ENCODE measurements around the gene ESF1.

Gene ESF1

DNA sequence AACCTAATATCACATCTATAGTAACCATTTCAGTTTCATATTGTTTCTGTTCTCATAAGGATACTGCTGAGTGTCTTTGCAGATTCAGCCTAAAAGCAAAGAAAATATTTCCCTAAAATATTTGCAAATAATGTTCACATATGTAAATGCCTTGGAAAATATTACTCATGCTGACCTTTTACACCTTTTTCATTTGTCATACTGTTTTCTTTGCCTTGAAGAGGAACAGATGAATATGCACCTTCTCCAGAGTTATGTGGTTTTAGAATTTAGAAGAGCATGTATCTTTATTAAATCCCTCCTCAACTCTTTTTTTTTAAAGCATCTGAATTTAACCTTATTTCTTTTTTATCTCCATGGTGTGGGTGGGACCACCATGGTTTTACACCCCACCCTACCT lies 32.6 kb upstream of the ESF1 start (continued):
- TF ChIP-seq, protein P1, sequence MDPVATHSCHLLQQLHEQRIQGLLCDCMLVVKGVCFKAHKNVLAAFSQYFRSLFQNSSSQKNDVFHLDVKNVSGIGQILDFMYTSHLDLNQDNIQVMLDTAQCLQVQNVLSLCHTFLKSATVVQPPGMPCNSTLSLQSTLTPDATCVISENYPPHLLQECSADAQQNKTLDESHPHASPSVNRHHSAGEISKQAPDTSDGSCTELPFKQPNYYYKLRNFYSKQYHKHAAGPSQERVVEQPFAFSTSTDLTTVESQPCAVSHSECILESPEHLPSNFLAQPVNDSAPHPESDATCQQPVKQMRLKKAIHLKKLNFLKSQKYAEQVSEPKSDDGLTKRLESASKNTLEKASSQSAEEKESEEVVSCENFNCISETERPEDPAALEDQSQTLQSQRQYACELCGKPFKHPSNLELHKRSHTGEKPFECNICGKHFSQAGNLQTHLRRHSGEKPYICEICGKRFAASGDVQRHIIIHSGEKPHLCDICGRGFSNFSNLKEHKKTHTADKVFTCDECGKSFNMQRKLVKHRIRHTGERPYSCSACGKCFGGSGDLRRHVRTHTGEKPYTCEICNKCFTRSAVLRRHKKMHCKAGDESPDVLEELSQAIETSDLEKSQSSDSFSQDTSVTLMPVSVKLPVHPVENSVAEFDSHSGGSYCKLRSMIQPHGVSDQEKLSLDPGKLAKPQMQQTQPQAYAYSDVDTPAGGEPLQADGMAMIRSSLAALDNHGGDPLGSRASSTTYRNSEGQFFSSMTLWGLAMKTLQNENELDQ (tag by site-specific recombination; IDR thresholded peaks at IDR 0.05; ENCODE audit: low read depth): no peak
- no peak for TF ChIP-seq ZNF341 (tag by site-specific recombination; IDR thresholded peaks at IDR 0.05; ENCODE audit: low read depth)
- no peak for TF ChIP-seq OSR2 (tag by site-specific recombination; IDR thresholded peaks at IDR 0.05)

- ChIA-PET CTCF (interaction anchor here (2.5 to 5.3 kb wide), 2 partner anchors 45 to 238 kb away, joined by 10 to 63 read pairs; no protein-coding TSS in a partner anchor), POLR2A (interaction anchor here (0.7 kb wide), 1 partner anchor 21 kb away, joined by 3 read pairs; no protein-coding TSS in a partner anchor)
- no peaks in the 10 kb centered on the region for H3K9me3 ChIP-seq (ENCODE audit: control insufficient read depth, insufficient read depth, low read depth, low read length)
- H3K4me3 ChIP-seq (ENCODE audit: low read depth, low read length): no peak overlapping the region
- TF ChIP-seq ZNF658 (tag by site-specific recombination; IDR thresholded peaks at IDR 0.05) (no peak), ZNF626 (tag by site-specific recombination; IDR thresholded peaks at IDR 0.05) (no peak), YY1 (tag by site-specific recombination; IDR thresholded peaks at IDR 0.05) (no peak), GLI2 (tag by site-specific recombination; IDR thresholded peaks at IDR 0.05; ENCODE audit: borderline replicate concordance, low read depth) (no peak), ZNF416 (tag by site-specific recombination; IDR thresholded peaks at IDR 0.05) (no peak), ZNF530 (tag by site-specific recombination; IDR thresholded peaks at IDR 0.05; ENCODE audit: low read depth) (no peak), ZNF280C (tag by site-specific recombination; IDR thresholded peaks at IDR 0.05) (no peak)
- peaks cover 26 to 74% of the 10 kb centered on the region in 2 experiments for H3K36me3 ChIP-seq (ENCODE audit: control insufficient read depth in 2 of 2, insufficient read depth in 1 of 2, low read length in 2 of 2)
- H3K27ac ChIP-seq (ENCODE audit: extremely low read depth, low read depth, low read length): no peak overlapping the region
- no peaks in the 10 kb centered on the region for H3K4me1 ChIP-seq (ENCODE audit: control insufficient read depth, insufficient read depth, low read length)
Observed at GRCh38 chr20:13816757-13817156, 32.0 kb upstream of the ESF1 start.

DNA sequence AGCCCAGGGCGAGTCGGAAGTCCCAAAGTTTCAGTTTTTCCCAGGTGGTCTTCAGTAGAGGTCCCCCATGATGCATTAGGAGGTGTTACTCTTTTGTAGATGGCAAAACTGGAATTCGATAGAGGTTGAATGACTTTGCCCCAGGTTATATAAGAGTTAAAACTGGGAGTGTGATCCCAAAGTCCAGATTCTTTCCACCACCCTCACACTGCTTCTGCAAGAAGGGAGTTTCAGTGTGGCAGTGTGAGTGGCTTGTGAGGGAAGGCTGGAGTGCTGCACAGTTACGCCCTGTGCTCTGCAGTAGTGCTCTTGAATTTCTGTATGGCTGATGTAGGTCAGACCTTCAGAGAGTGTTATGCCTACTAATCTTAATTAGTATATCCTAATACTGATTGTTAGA lies 30.0 kb upstream of the ESF1 start:
- CTCF ChIA-PET: no interaction called here
- H3K36me3 ChIP-seq (ENCODE audit: control insufficient read depth in 2 of 2, insufficient read depth in 1 of 2, low read length in 2 of 2): peaks cover 44 to 88% of the 10 kb centered on the region in 2 experiments

More for the DNA sequence above, 30.0 kb upstream of the ESF1 start:
- POLR2A ChIA-PET: no interaction called here
- Histone ChIP-seq H3K4me3 (ENCODE audit: low read depth, low read length) (no peak overlapping the region), H3K4me1 (ENCODE audit: control insufficient read depth, insufficient read depth, low read length) (no peaks in the 10 kb centered on the region), H3K9me3 (ENCODE audit: control insufficient read depth, insufficient read depth, low read depth, low read length) (no peaks in the 10 kb centered on the region), H3K27ac (ENCODE audit: extremely low read depth, low read depth, low read length) (no peak overlapping the region)
- TF ChIP-seq ZNF529 (tag by site-specific recombination; IDR thresholded peaks at IDR 0.05; ENCODE audit: insufficient replicate concordance) (no peak), ZNF548 (tag by site-specific recombination; IDR thresholded peaks at IDR 0.05) (no peak), ZNF26 (tag by site-specific recombination; IDR thresholded peaks at IDR 0.05) (no peak), ZNF19 (tag by site-specific recombination; IDR thresholded peaks at IDR 0.05; ENCODE audit: low read depth) (no peak), ZNF791 (tag by site-specific recombination; IDR thresholded peaks at IDR 0.05) (no peak), ZFP41 (tag by site-specific recombination; IDR thresholded peaks at IDR 0.05; ENCODE audit: borderline replicate concordance) (no peak), HOXC10 (CRISPR knock-in tag; IDR thresholded peaks at IDR 0.05) (no peak), YY1 (tag by site-specific recombination; IDR thresholded peaks at IDR 0.05) (no peak), ZNF423 (tag by site-specific recombination; IDR thresholded peaks at IDR 0.05) (no peak), ELK4 (IDR thresholded peaks at IDR 0.05; ENCODE audit: borderline replicate concordance, low read depth, low read length) (no peak), ZNF132 (tag by site-specific recombination; IDR thresholded peaks at IDR 0.05; ENCODE audit: borderline replicate concordance) (no peak), FEZF1 (tag by site-specific recombination; IDR thresholded peaks at IDR 0.05) (no peak)
- TF ChIP-seq, protein P2, sequence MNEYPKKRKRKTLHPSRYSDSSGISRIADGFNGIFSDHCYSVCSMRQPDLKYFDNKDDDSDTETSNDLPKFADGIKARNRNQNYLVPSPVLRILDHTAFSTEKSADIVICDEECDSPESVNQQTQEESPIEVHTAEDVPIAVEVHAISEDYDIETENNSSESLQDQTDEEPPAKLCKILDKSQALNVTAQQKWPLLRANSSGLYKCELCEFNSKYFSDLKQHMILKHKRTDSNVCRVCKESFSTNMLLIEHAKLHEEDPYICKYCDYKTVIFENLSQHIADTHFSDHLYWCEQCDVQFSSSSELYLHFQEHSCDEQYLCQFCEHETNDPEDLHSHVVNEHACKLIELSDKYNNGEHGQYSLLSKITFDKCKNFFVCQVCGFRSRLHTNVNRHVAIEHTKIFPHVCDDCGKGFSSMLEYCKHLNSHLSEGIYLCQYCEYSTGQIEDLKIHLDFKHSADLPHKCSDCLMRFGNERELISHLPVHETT (tag by site-specific recombination; IDR thresholded peaks at IDR 0.05): no peak
- TF ChIP-seq, protein P3, sequence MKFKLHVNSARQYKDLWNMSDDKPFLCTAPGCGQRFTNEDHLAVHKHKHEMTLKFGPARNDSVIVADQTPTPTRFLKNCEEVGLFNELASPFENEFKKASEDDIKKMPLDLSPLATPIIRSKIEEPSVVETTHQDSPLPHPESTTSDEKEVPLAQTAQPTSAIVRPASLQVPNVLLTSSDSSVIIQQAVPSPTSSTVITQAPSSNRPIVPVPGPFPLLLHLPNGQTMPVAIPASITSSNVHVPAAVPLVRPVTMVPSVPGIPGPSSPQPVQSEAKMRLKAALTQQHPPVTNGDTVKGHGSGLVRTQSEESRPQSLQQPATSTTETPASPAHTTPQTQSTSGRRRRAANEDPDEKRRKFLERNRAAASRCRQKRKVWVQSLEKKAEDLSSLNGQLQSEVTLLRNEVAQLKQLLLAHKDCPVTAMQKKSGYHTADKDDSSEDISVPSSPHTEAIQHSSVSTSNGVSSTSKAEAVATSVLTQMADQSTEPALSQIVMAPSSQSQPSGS (tag by site-specific recombination; IDR thresholded peaks at IDR 0.05; ENCODE audit: low read depth): no peak
